Peyer's patch (tissue), 4 donors: Measurements from ENCODE around the gene RARA. TPM values are rescaled to one million over a fixed set of nuclear protein-coding genes. Genes with fewer than 3 reads are reported as not detected.
"Not testable (repeated sequence)": the region's sequence is repeated elsewhere in the genome, so short reads cannot be mapped to it uniquely, and the experiment has no call there.

Experiments
- DNase-seq, 3 donors: peaks; one replicate each; pipeline ENCODE4 v3.0.0-alpha.2; 2017 to 2019
- H3K27ac ChIP-seq, 4 donors: fragments of 200-600 bp; sonication (generic); one replicate each; pipeline ENCODE4 v1.5.1; 2016 to 2019
- H3K27me3 ChIP-seq, 2 donors: fragments of 200-600 bp; sonication (generic); one replicate each; pipeline ENCODE4 v1.5.1; 2019
- H3K36me3 ChIP-seq, 3 donors: fragments of 200-600 bp; sonication (generic); one replicate each; pipeline ENCODE4 v1.5.1; 2016 to 2019
- H3K4me1 ChIP-seq, 4 donors: fragments of 200-600 bp; sonication (generic); one replicate each; pipeline ENCODE4 v1.5.1; 2016 to 2019
- H3K4me3 ChIP-seq, 4 donors: fragments of 200-600 bp; sonication (generic); 1 replicate in 3 of 4; 2 replicates in 1 of 4; pipeline ENCODE4 v1.5.1; 2016 to 2019; ENCODE audit warnings: mild to moderate bottlenecking in 1 of 4
- H3K9me3 ChIP-seq, 4 donors: fragments of 200-600 bp; sonication (generic); one replicate each; pipeline ENCODE4 v1.5.1; 2016 to 2019; ENCODE audit warnings: mild to moderate bottlenecking in 1 of 4
- CTCF ChIP-seq, 6 experiments: fragments of 450-650 bp in 4 of 6; fragments of 200-600 bp in 2 of 6; sonication (generic) in 1 of 6; IDR thresholded peaks; one replicate each; pipeline ENCODE4 v1.5.1; 2017 to 2019; ENCODE audit warnings: antibody characterized with exemption in 6 of 6, mild to moderate bottlenecking in 3 of 6, moderate library complexity in 1 of 6
- POLR2A ChIP-seq, 2 donors: fragments of 450-650 bp; IDR thresholded peaks; one replicate each; pipeline ENCODE4 v1.5.1; 2017; ENCODE audit warnings: antibody characterized with exemption in 2 of 2, mild to moderate bottlenecking in 2 of 2, moderate library complexity in 2 of 2
- total RNA-seq, 4 donors: library from RNA; depleted of rRNA; stranded (reverse); fragments of >200 nt; gene quantifications; one replicate each; pipeline ENCODE4 v1.1.0, GENCODE V29; 2016

Gene RARA
- total RNA-seq, 4 donors from 2014 or later = 46.2 to 93.3 (median 72.1) TPM

- Histone ChIP-seq H3K4me1 (peaks cover 0 to 22% (median 8%) of the 10 kb centered on the region in 4 donors), H3K9me3 (no peaks in the 10 kb centered on the region), H3K4me3 (peak overlapping the region; percentile 31 to 74 (median 64)), H3K27me3 (no peaks in the 10 kb centered on the region), H3K27ac (peak overlapping the region in 2 of 4 donors; percentile 10 to 49), H3K36me3 (no peaks in the 10 kb centered on the region)
- TF ChIP-seq POLR2A (IDR thresholded peaks at IDR 0.05) (no peak), CTCF (IDR thresholded peaks at IDR 0.05) (no peak)
- DNase-seq = peak in 1 of 3 donors; percentile 64
Observed at GRCh38 chr17:40363111-40363827, 54.3 kb downstream of the RARA start.

- Histone ChIP-seq H3K4me3 (peak within 1 kb of the TSS; percentile 31 to 74 (median 64)), H3K27ac (peak within 1 kb of the TSS in 2 of 4 donors; percentile 10 to 41), H3K4me1 (peaks cover 0 to 17% (median 6%) of the 10 kb centered on the region in 4 donors), H3K36me3 (no peaks in the 10 kb centered on the region), H3K9me3 (no peaks in the 10 kb centered on the region), H3K27me3 (no peaks in the 10 kb centered on the region)
- no peak for DNase-seq
- TF ChIP-seq POLR2A (IDR thresholded peaks at IDR 0.05) (no peak), CTCF (IDR thresholded peaks at IDR 0.05) (no peak)
Observed at GRCh38 chr17:40364121-40364861, 55.3 kb downstream of the RARA start, which contains the start of gene GJD3. GJD3 (minus strand) TSS chr17:40364737; CDS start chr17:40363815, 922 bp downstream.

DNA sequence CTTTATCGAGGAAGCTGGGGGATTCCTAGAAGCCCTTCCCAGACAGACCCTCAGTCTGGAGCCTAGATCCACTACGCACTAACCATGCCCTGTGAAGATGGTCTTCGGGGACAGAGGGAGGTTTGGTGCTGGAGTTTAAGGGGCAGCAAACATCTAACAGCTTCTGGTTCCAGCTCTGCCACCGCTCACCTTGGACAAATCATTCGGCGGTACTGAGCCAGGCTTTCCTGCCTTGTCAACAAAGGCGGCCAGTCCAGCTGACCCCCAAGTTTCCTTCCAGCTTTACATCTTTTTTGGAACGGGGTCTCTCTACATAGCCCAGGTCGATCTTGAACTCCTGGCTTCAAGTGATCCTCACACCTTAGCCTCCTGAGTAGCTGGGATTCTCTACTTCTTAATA, 55.9 kb downstream of the RARA start:
- H3K27ac ChIP-seq = no peak overlapping the region
- H3K36me3 ChIP-seq = no peaks in the 10 kb centered on the region
- H3K27me3 ChIP-seq = no peaks in the 10 kb centered on the region
- H3K4me3 ChIP-seq = peak overlapping the region in 1 of 4 donors; percentile 68
- no peaks in the 10 kb centered on the region for H3K9me3 ChIP-seq
- peaks cover 0 to 17% (median 6%) of the 10 kb centered on the region in 4 donors for H3K4me1 ChIP-seq
- no peak for DNase-seq
- TF ChIP-seq CTCF (IDR thresholded peaks at IDR 0.05) (no peak), POLR2A (IDR thresholded peaks at IDR 0.05) (no peak)

- no peak for DNase-seq
- Histone ChIP-seq H3K36me3 (no peaks in the 10 kb centered on the region), H3K9me3 (no peaks in the 10 kb centered on the region), H3K27ac (no peak overlapping the region), H3K4me3 (no peak overlapping the region), H3K27me3 (no peaks in the 10 kb centered on the region), H3K4me1 (peaks cover 0 to 17% (median 6%) of the 10 kb centered on the region in 4 donors)
- TF ChIP-seq CTCF (IDR thresholded peaks at IDR 0.05) (no peak), POLR2A (IDR thresholded peaks at IDR 0.05) (no peak)
Observed at GRCh38 chr17:40366076-40366860, 57.3 kb downstream of the RARA start.

DNA sequence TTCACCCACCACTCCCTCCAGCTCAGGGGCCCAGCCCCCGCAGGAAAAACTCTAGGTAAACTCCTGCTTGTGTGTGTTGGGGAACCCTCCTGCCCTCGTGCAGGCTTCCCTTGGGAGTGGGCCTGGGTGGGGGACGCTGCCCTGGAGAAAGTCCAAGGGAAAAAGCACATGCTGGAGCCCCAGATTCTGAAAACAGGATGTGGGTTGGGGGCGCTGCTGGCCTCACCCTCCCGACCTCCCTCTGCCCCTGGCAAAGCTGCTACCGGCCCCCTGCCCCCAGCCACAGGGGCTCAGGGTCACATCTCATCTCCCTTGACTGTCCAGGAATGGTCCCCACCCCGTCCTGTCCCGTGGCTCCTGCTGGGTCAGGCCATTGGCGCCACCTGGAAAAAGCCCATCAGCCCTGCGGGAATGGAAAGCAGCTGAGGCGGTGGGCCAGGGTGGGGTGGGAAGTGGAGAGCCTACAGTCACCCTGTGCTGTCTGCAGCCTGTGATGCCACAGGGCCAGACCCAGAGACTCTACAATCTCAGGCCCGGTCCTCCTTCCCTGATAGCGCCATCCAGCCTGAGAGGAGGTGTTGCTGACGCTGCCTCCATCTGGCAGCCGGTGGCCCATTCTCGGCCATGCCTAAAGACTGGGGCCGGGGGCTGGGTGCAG, 58.0 kb downstream of the RARA start:
- no peaks in the 10 kb centered on the region for H3K36me3 ChIP-seq
- H3K4me3 ChIP-seq = no peak overlapping the region
- DNase-seq = no peak
- H3K9me3 ChIP-seq = no peaks in the 10 kb centered on the region
- no peak overlapping the region for H3K27ac ChIP-seq
- no peak for TF ChIP-seq POLR2A (IDR thresholded peaks at IDR 0.05)
- TF ChIP-seq CTCF (IDR thresholded peaks at IDR 0.05) = no peak
- H3K27me3 ChIP-seq = no peaks in the 10 kb centered on the region
- peaks cover 0 to 17% (median 6%) of the 10 kb centered on the region in 4 donors for H3K4me1 ChIP-seq

DNA sequence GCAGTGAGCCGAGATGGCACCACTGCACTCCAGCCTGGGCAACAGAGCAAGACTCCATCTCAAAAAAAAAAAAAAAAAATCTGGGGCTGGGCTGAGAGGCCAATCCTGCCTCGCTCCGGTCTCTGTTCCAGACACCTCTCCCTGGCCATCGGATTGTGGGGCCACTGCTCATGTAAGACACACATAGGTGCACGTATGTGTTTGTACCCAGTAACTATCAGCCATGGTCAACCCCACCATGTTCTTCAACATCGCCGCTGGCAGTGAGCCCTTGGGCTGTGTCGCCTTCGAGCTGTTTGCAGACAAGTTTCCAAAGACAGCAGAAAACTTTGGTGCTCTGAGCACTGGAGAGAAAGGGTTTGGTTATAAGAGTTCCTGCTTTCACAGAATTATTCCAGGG, 58.7 kb downstream of the RARA start:
- H3K36me3 ChIP-seq, H3K4me3 ChIP-seq, H3K4me1 ChIP-seq, DNase-seq, H3K27ac ChIP-seq, H3K27me3 ChIP-seq, H3K9me3 ChIP-seq: not testable (repeated sequence)
